HepG2 (cell line): ENCODE results near the gene ARHGAP4. TPM values are rescaled to one million over a fixed set of nuclear protein-coding genes. Genes with fewer than 3 reads are reported as not detected.

Source experiments
- ATAC-seq: fragments of 200-7000 bp; cut with Tn5 transposase; 3 replicates; pipeline ENCODE4 v1.9.1; 2020; ENCODE audit warnings: mild to moderate bottlenecking, moderate library complexity
- BruUV-seq: library from RNA; stranded (reverse); fragments of 400-500 nt; replicated peaks from 2 replicates; lab custom pipeline; 2021; lab: Mats Ljungman, UMichigan
- CTCF ChIA-PET: fragments of 300-600 bp; formaldehyde crosslinking; extraction: SDS; loops from one replicate; lab custom pipeline; 2021; ENCODE audit warnings: low total read pairs, inconsistent platforms, low intra/inter-chr PET ratio; lab: Yijun Ruan, JAX
- POLR2A ChIA-PET: fragments of 350-600 bp; sonication (Branson Sonifier 250); formaldehyde crosslinking; loops from one replicate; lab custom pipeline; 2020; ENCODE audit warnings: antibody characterized with exemption, inconsistent platforms; lab: Yijun Ruan, JAX
- DNase-seq: peaks from one replicate; pipeline ENCODE4 v3.0.0-alpha.2; 2015; ENCODE audit warnings: low spot score
- FAIRE-seq: peaks from 3 replicates; lab custom pipeline; 2011; peaks lifted over from hg19 to GRCh38; lab: Jason Lieb, UNC
- H2AFZ ChIP-seq: one replicate; pipeline ENCODE4 v1.6.1; 2011; ENCODE audit warnings: low read length, inconsistent platforms
- H3K27ac ChIP-seq: fragments of 300-600 bp; 3 replicates; pipeline ENCODE4 v1.8.0; 2011; ENCODE audit warnings: mixed run types, mild to moderate bottlenecking, mixed read lengths, low read length, inconsistent platforms; ENCODE audit not compliant: insufficient read depth; ENCODE audit errors: extremely low read length
- H3K27me3 ChIP-seq, 2 experiments: fragments of 200-600 bp in 1 of 2; 2 replicates in 1 of 2; 3 replicates in 1 of 2; pipeline versions ENCODE4 v1.6.0 to v1.8.0; 2011; ENCODE audit warnings: low read length in 2 of 2, mild to moderate bottlenecking in 2 of 2, moderate library complexity in 2 of 2, inconsistent platforms in 1 of 2; ENCODE audit not compliant: insufficient read depth in 2 of 2, control insufficient read depth in 1 of 2
- H3K36me3 ChIP-seq, 2 experiments: fragments of 200-600 bp in 1 of 2; replicated peaks in 1 of 2; 2 replicates in 1 of 2; 3 replicates in 1 of 2; pipeline versions ENCODE4 v1.5.1 to v1.8.0; 2011; ENCODE audit warnings: low read length in 2 of 2, inconsistent platforms in 1 of 2; ENCODE audit not compliant: insufficient read depth in 2 of 2, control insufficient read depth in 1 of 2
- H3K4me1 ChIP-seq: 2 replicates; pipeline ENCODE4 v1.5.1; 2012; ENCODE audit warnings: low read length, inconsistent platforms; ENCODE audit not compliant: insufficient read depth
- H3K4me2 ChIP-seq: 2 replicates; pipeline ENCODE4 v1.6.0; 2011; ENCODE audit warnings: low read depth, low read length, inconsistent platforms
- H3K4me3 ChIP-seq, 3 experiments: fragments of 200-600 bp in 1 of 3; sonication (generic), shearing (Covaris generic) in 1 of 3; replicated peaks in 1 of 3; 2 replicates each; pipeline ENCODE4 v1.5.1; 2011 to 2016; ENCODE audit warnings: low read length in 3 of 3, inconsistent platforms in 2 of 3, low read depth in 2 of 3, mild to moderate bottlenecking in 2 of 3, control low read depth in 1 of 3, mixed read lengths in 1 of 3; ENCODE audit not compliant: insufficient read depth in 1 of 3
- H3K79me2 ChIP-seq: one replicate; pipeline ENCODE4 v1.6.1; 2011; ENCODE audit warnings: low read length, inconsistent platforms; ENCODE audit not compliant: insufficient read depth
- H3K9ac ChIP-seq: 2 replicates; pipeline ENCODE4 v1.6.0; 2011; ENCODE audit warnings: mild to moderate bottlenecking, low read depth, low read length, inconsistent platforms; ENCODE audit not compliant: insufficient read depth
- H3K9me3 ChIP-seq: 2 replicates; pipeline ENCODE4 v1.5.1; 2012; ENCODE audit warnings: mild to moderate bottlenecking, low read length
- H4K20me1 ChIP-seq: 2 replicates; pipeline ENCODE4 v1.6.0; 2011; ENCODE audit warnings: inconsistent platforms, mild to moderate bottlenecking, low read length, moderate library complexity; ENCODE audit not compliant: insufficient read depth
- ATF7 ChIP-seq, 2 experiments: fragments of 450-650 bp in 1 of 2; sonication (generic) in 1 of 2; formaldehyde crosslinking in 1 of 2; IDR thresholded peaks; 2 replicates each; pipeline versions ENCODE4 v1.4.0 to v1.6.1; 2016 to 2020; ENCODE audit warnings: antibody characterized with exemption in 1 of 2, mild to moderate bottlenecking in 1 of 2, missing genetic modification reagents in 1 of 2
- CBFB ChIP-seq: sonication (generic); formaldehyde crosslinking; IDR thresholded peaks from 2 replicates; pipeline ENCODE4 v1.4.0; 2020; ENCODE audit warnings: missing genetic modification reagents
- MATR3 ChIP-seq: sonication (generic); formaldehyde crosslinking; IDR thresholded peaks from 2 replicates; pipeline ENCODE4 v1.4.0; 2020; ENCODE audit warnings: missing genetic modification reagents
- MLXIP ChIP-seq: sonication (generic); formaldehyde crosslinking; IDR thresholded peaks from 2 replicates; pipeline ENCODE4 v1.9.0; 2021; ENCODE audit warnings: missing genetic modification reagents, borderline replicate concordance
- MYC ChIP-seq: sonication (generic); formaldehyde crosslinking; IDR thresholded peaks from 2 replicates; pipeline ENCODE4 v1.9.0; 2021; ENCODE audit warnings: missing genetic modification reagents, borderline replicate concordance
- PITX1 ChIP-seq: sonication (generic); formaldehyde crosslinking; IDR thresholded peaks from 2 replicates; pipeline ENCODE4 v1.5.1; 2020; ENCODE audit warnings: mild to moderate bottlenecking, missing genetic modification reagents
- PREB ChIP-seq: sonication (generic); formaldehyde crosslinking; IDR thresholded peaks from 2 replicates; pipeline ENCODE4 v1.4.0; 2020; ENCODE audit warnings: missing genetic modification reagents
- SIN3B ChIP-seq: fragments of 150-350 bp; IDR thresholded peaks from 2 replicates; pipeline ENCODE4 v1.6.1; 2014; ENCODE audit warnings: low read length
- ZNF143 ChIP-seq: sonication (generic); formaldehyde crosslinking; IDR thresholded peaks from 2 replicates; pipeline ENCODE4 v1.4.0; 2020; ENCODE audit warnings: missing genetic modification reagents
- ZNF350 ChIP-seq: sonication (generic); formaldehyde crosslinking; IDR thresholded peaks from 2 replicates; pipeline ENCODE4 v1.4.0; 2020; ENCODE audit warnings: mild to moderate bottlenecking, low read depth, missing genetic modification reagents, borderline replicate concordance
- ZNF720 ChIP-seq: sonication (generic); formaldehyde crosslinking; IDR thresholded peaks from 2 replicates; pipeline ENCODE4 v1.4.0; 2020; ENCODE audit warnings: missing genetic modification reagents
- ZSCAN25 ChIP-seq: sonication (generic); formaldehyde crosslinking; IDR thresholded peaks from 2 replicates; pipeline ENCODE4 v1.8.0; 2022; ENCODE audit warnings: mild to moderate bottlenecking, missing genetic modification reagents
- WGBS: methylation state at CpG from one replicate; pipeline ENCODE4 v1.1.6; 2017; ENCODE audit warnings: low lambda C conversion rate; 5-methylcytosine and 5-hydroxymethylcytosine counted together
- in situ Hi-C: cut with HindIII; loops from 2 replicates; pipeline ENCODE4 v1.10.0; 2017; ENCODE audit warnings: low pct_unique_long_range_greater_than_20kb; ENCODE audit not compliant: extremely low pct_ligation_motif_present
- intact Hi-C: fragments of 100-400 bp; cut with micrococcal nuclease; formaldehyde crosslinking; loops from one replicate; pipeline ENCODE4 v1.10.0; 2022; ENCODE audit not compliant: unreplicated experiment
- polyA plus RNA-seq, 8 experiments: library from polyadenylated mRNA; depleted of rRNA in 3 of 8; stranded (reverse) in 7 of 8; unstranded in 1 of 8; fragments of >200 nt; fragmentation: Illumina TruSeq in 4 of 8; extraction: Trizol in 4 of 8; gene quantifications; 2 replicates each; pipeline versions ENCODE4 v1.2.1 to v1.2.3, GENCODE V29; 2011 to 2016; ENCODE audit warnings: low read depth in 4 of 8, missing spikeins in 1 of 8, mixed read lengths in 1 of 8; ENCODE audit not compliant: insufficient read depth in 1 of 8
- total RNA-seq, 5 experiments: library from RNA; depleted of rRNA; stranded (reverse); fragments of >200 nt; fragmentation: Illumina TruSeq; extraction: Trizol; gene quantifications; 2 replicates each; pipeline ENCODE4 v1.2.3, GENCODE V29; 2016; ENCODE audit warnings: low read depth in 1 of 5
- TF ChIP-seq, protein P1 (sequence below): sonication (generic); formaldehyde crosslinking; IDR thresholded peaks from 2 replicates; pipeline ENCODE4 v1.4.0; 2020; ENCODE audit warnings: missing genetic modification reagents

ARHGAP4 gene
- total and polyA plus RNA-seq, 2 of the 13 experiments (the other 11 are each of a cell fraction or from before 2014, with no cell fraction given), result 0.57 to 0.64 TPM

DNA sequence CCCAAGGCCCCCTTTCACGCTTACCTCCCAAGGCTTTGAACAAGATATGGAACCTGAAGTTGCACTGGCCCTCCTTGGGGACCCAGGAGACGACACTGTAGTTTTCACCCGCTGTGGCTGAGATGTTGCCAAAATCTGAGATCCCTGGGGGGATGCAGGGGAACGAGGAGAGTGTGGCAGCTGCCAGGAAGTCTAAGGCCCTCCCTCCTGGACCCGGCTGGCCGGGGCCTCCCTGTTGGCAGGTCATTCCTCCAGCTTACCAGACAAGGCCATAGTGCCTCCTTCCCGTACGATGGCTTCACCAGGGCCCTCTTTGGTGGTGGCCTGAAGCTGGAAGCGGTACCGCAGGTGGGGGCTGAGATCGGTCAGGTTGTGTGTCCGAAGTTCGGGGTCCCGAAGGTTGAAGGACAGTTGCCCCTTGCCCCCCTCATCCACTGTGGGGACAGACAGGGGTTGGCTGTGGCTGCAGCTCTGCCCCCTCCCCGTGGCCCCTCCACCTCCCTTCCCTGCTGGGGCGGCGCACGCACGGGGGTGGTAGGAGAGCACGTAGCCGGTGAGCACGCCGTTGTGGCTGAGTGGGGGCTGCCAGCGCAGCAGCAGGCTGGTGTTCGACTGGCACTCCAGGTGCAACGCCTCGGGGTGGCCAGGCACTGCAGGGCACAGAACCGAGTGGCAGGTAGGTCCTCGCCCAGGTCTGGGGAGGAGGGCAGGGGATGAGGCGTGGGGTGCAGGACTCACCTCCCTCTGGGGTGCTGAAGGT is 61.3 kb downstream of the ARHGAP4 start:
- H4K20me1 ChIP-seq, result no peaks in the 10 kb centered on the region
- no peak overlapping the region for H3K4me2 ChIP-seq
- no peaks in the 10 kb centered on the region for H3K36me3 ChIP-seq
- no peaks in the 10 kb centered on the region for H3K79me2 ChIP-seq
- H3K4me1 ChIP-seq, result no peaks in the 10 kb centered on the region
- no peak overlapping the region for H3K4me3 ChIP-seq
- in situ Hi-C loops, result no loop called here
- intact Hi-C loops, result no loop called here
- no peak overlapping the region for H3K27ac ChIP-seq
- CTCF ChIA-PET, result no interaction called here
- H2AFZ ChIP-seq, result no peak overlapping the region
- 100% methylated on average over 1 of the region's 30 CpGs for WGBS
- no peak for FAIRE-seq
- H3K9me3 ChIP-seq, result no peaks in the 10 kb centered on the region
- POLR2A ChIA-PET, result no interaction called here
- H3K27me3 ChIP-seq, result no peaks in the 10 kb centered on the region; a peak in 1 of 5 replicates
- no peak for DNase-seq
- TF ChIP-seq ZNF143 (CRISPR knock-in tag), result no peak
- TF ChIP-seq, all 625 proteins: peak for 0
- no peak for ATAC-seq
- H3K9ac ChIP-seq, result no peak overlapping the region
- BruUV-seq, result no TSS peak

DNA sequence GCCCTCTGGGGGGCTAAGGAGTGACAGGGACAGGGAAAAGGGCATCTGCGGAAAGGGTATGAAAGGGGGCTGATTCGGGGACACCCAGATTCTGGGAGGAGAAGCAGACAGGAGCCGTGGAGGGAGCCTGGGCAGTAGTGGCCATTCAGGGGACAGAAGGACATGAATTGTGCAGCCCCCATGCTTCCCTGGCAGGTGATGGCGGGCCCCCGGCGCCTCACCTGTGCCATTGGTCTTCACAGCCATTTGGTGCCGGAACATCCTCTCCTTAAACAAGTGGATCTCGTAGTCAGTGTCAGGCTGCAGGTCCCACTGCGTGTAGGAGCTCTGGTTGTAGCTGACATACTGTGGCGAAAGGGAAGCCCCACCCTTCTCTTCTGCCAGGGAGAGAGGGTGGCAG is 62.0 kb downstream of the ARHGAP4 start:
- BruUV-seq, result no TSS peak
- FAIRE-seq (no peak), ATAC-seq (no peak), DNase-seq (no peak)
- in situ Hi-C loops (no loop called here), intact Hi-C loops (no loop called here)
- Histone ChIP-seq H3K36me3 (no peaks in the 10 kb centered on the region), H3K27me3 (no peaks in the 10 kb centered on the region; a peak in 1 of 5 replicates), H4K20me1 (no peaks in the 10 kb centered on the region), H3K4me2 (no peak overlapping the region), H3K79me2 (no peaks in the 10 kb centered on the region), H3K9me3 (no peaks in the 10 kb centered on the region), H3K4me1 (no peaks in the 10 kb centered on the region), H3K9ac (no peak overlapping the region), H3K27ac (no peak overlapping the region), H2AFZ (no peak overlapping the region), H3K4me3 (no peak overlapping the region)
- ChIA-PET CTCF (no interaction called here), POLR2A (no interaction called here)
- WGBS, result 83% methylated on average over 2 of the region's 10 CpGs
- TF ChIP-seq PREB (CRISPR knock-in tag) (no peak), ZSCAN25 (no peak), SIN3B (no peak), PITX1 (CRISPR knock-in tag) (no peak), CBFB (CRISPR knock-in tag) (no peak), ATF7 (IDR thresholded peaks at IDR 0.05) (no peak), ATF7 (CRISPR knock-in tag; IDR thresholded peaks at IDR 0.05) (no peak), ZNF720 (no peak), ZNF350 (CRISPR knock-in tag) (no peak), MYC (CRISPR knock-in tag) (no peak), MLXIP (no peak), MATR3 (CRISPR knock-in tag) (no peak)
- TF ChIP-seq, protein P1, sequence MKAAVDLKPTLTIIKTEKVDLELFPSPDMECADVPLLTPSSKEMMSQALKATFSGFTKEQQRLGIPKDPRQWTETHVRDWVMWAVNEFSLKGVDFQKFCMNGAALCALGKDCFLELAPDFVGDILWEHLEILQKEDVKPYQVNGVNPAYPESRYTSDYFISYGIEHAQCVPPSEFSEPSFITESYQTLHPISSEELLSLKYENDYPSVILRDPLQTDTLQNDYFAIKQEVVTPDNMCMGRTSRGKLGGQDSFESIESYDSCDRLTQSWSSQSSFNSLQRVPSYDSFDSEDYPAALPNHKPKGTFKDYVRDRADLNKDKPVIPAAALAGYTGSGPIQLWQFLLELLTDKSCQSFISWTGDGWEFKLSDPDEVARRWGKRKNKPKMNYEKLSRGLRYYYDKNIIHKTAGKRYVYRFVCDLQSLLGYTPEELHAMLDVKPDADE (CRISPR knock-in tag), result no peak
